Left ventricle myocardium inferior (tissue), 1 donor: Measurements from ENCODE around the gene ARAP3. TPM values are rescaled to one million over a fixed set of nuclear protein-coding genes. Genes with fewer than 3 reads are reported as not detected.

Experiments
- DNase-seq: peaks from one replicate; pipeline ENCODE4 v3.0.0-alpha.2; 2020
- H3K27ac ChIP-seq: fragments of 200-600 bp; replicated peaks from 2 replicates; pipeline ENCODE4 v1.8.0; 2021
- H3K27me3 ChIP-seq: fragments of 200-600 bp; 2 replicates; pipeline ENCODE4 v1.8.0; 2021; ENCODE audit warnings: low read depth
- H3K36me3 ChIP-seq: fragments of 200-600 bp; 2 replicates; pipeline ENCODE4 v1.8.0; 2021
- H3K4me1 ChIP-seq: fragments of 200-600 bp; 2 replicates; pipeline ENCODE4 v1.8.0; 2021
- H3K4me3 ChIP-seq: fragments of 200-600 bp; 2 replicates; pipeline ENCODE4 v1.8.0; 2021; ENCODE audit warnings: mild to moderate bottlenecking, moderate library complexity
- H3K9me3 ChIP-seq: fragments of 200-600 bp; replicated peaks from 2 replicates; pipeline ENCODE4 v1.8.0; 2021
- intact Hi-C: fragments of 100-400 bp; cut with micrococcal nuclease; formaldehyde crosslinking; loops from one replicate; pipeline ENCODE4 v1.11.0; 2022
- total RNA-seq: library from RNA; stranded (reverse); fragmentation: NEBNext Ultra II Directional; extraction: Animal tissue kit (Norgen Biotek cat#: 25700); gene quantifications from one replicate; pipeline ENCODE4 v1.2.1, GENCODE V29; 2021
- TF ChIP-seq, protein P1 (sequence below): fragments of 200-600 bp; IDR thresholded peaks from 2 replicates; pipeline ENCODE4 v1.8.0; 2021; ENCODE audit warnings: antibody characterized with exemption, mild to moderate bottlenecking, borderline replicate concordance
- donor health status: DM: no; HTN: yes; CAD: no; lungs with severe emphysema.

The ARAP3 gene
- total RNA-seq, 1 donor from 2014 or later, result 15.2 TPM

DNA sequence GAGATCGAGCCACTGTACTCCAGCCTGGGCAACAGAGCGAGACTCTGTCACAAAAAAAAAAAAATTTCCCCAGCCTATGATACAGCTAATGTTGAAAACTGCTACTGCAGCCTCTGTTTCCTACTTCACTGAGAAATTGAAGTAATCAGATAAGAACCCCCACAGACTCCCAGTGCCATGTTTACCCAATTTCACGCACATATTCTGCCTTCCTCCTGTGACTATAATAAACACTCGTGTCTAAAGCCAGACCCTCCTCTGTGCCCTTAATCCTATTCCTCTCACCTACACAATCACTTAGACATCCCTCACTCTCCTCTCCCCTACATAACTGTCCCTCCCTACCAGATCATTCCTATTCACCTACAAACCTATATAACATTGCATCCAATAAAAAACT, 6.4 kb downstream of the ARAP3 start:
- H3K36me3 ChIP-seq, result peaks cover 39% of the 10 kb centered on the region
- H3K4me3 ChIP-seq, result no peak overlapping the region
- no peak for DNase-seq
- TF ChIP-seq, protein P1, sequence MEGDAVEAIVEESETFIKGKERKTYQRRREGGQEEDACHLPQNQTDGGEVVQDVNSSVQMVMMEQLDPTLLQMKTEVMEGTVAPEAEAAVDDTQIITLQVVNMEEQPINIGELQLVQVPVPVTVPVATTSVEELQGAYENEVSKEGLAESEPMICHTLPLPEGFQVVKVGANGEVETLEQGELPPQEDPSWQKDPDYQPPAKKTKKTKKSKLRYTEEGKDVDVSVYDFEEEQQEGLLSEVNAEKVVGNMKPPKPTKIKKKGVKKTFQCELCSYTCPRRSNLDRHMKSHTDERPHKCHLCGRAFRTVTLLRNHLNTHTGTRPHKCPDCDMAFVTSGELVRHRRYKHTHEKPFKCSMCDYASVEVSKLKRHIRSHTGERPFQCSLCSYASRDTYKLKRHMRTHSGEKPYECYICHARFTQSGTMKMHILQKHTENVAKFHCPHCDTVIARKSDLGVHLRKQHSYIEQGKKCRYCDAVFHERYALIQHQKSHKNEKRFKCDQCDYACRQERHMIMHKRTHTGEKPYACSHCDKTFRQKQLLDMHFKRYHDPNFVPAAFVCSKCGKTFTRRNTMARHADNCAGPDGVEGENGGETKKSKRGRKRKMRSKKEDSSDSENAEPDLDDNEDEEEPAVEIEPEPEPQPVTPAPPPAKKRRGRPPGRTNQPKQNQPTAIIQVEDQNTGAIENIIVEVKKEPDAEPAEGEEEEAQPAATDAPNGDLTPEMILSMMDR, result no peak
- H3K4me1 ChIP-seq, result peaks cover 51% of the 10 kb centered on the region
- H3K9me3 ChIP-seq, result no peaks in the 10 kb centered on the region
- H3K27ac ChIP-seq, result no peak overlapping the region
- intact Hi-C loops, result no loop called here
- H3K27me3 ChIP-seq, result no peaks in the 10 kb centered on the region

- H3K4me1 ChIP-seq, result peaks cover 42% of the 10 kb centered on the region
- no peak overlapping the region for H3K4me3 ChIP-seq
- TF ChIP-seq, protein P1, result no peak
- intact Hi-C loops, result no loop called here
- H3K27ac ChIP-seq, result peak overlapping the region; percentile 8
- peaks cover 39% of the 10 kb centered on the region for H3K36me3 ChIP-seq
- DNase-seq, result no peak
- H3K27me3 ChIP-seq, result no peaks in the 10 kb centered on the region
- H3K9me3 ChIP-seq, result no peaks in the 10 kb centered on the region
Observed at GRCh38 chr5:141674747-141675146, 7.3 kb downstream of the ARAP3 start.

DNA sequence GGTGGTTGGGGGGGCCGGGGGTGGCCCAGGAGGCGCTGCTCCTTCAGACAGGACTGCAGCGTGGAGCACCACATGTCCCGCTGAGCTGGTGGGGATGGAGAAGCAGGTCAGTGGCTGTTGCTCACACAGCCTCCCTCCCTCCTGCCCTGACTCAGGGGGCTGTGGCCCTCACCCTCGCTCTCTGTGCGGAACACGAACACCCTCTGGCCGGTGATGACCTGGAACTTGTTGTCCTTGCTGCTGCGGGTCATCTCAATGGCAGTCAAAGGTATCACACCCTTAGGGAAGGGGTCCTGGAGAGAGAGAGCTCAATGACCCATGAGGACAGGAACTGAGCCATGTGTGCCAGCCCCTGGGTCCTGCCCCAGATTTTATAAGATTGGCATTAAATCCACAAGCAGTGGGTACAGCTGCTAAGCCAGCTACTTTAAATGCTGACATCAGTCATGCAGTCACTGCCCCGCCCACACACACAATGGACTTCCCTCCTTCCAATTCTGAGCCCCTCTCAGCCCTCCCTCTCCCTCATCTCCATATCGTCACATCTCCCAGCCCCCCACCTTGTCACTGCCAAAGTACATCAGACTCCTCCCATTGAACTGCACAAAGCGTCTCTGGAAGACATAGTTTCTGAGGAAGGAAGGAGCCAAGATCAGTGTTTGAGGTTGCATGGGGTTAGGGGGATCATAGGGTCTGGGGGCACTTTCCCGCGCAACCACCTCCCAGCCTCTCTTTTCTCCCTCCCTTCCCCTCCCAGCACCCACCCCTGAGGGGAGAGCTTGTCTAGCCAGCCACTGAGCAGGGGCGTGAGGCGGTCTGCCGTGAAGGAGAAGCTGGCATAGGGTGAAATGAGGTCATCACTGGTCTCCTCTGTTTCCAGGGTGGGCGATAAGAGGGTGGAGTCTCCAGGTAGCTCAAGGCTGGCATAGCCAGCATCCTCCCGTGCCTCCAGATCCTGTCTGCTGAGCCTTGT, 8.9 kb downstream of the ARAP3 start:
- Histone ChIP-seq H3K36me3 (peaks cover 26% of the 10 kb centered on the region), H3K4me3 (no peak overlapping the region), H3K27me3 (no peaks in the 10 kb centered on the region), H3K27ac (peak overlapping the region; percentile 59), H3K9me3 (no peaks in the 10 kb centered on the region), H3K4me1 (peaks cover 32% of the 10 kb centered on the region)
- no peak for DNase-seq
- intact Hi-C loops, result no loop called here
- TF ChIP-seq, protein P1, result no peak

DNA sequence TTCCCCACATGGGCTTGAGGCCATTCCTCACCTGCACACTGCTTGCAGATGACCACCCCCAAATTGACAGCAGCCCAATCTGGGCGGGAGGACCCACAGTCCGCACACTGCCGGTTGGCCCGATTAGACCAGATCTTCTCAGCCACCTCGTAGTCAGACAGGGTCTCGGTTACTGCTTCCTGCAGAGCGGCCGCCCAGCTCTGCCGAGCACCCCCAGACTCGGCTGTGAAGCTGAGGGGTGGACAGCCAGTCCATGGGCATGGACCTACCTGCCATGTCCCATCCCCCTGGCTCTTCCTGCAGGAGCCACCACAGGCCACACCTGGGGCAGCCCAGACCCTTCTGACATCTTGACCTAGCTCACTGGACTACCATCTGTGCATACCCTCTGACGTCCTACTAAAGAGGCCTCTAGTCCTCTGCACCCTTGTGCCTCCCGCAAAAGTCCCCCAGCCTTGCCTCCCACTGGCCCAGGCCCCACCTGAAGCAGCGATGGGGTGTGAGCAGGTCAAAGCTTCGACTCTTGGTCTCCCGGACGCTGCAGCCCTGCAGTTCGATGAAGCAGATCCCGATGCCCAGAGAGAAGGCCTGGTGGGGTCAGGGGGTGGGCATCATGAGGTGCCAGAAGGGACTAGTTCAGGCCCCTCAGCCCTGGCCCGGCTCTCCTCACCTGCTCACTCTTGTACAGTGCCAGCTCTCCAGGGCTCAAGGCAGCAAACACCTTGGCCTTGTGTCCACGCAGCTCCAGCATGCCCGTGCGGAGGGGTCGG, 9.8 kb downstream of the ARAP3 start:
- intact Hi-C loops, result no loop called here
- Histone ChIP-seq H3K9me3 (no peaks in the 10 kb centered on the region), H3K4me1 (peaks cover 28% of the 10 kb centered on the region), H3K4me3 (no peak overlapping the region), H3K27me3 (no peaks in the 10 kb centered on the region), H3K36me3 (peaks cover 23% of the 10 kb centered on the region), H3K27ac (no peak overlapping the region)
- no peak for DNase-seq
- TF ChIP-seq, protein P1, result no peak

DNA sequence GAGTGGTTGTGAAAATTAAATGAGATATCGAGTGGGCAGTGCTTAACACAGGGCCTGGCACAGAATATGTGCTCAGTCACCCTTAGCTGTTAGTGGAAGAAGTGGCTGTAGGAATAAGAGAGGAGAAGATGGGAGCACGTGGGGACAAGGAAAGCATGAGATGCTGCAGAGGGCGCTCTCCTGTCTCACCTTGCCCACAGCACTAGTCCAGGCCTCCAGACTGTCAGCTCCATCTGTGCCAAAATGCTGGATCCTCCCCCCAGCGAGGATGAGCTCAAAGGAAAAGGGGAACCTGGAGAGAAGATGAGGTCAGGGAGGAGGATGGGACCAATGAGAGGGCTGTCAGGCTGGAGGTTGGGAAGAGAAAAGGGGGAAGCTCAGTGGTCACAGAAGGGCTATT, 12.5 kb downstream of the ARAP3 start:
- H3K27ac ChIP-seq, result no peak overlapping the region
- DNase-seq, result no peak
- H3K36me3 ChIP-seq, result peaks cover 36% of the 10 kb centered on the region
- no peak overlapping the region for H3K4me3 ChIP-seq
- H3K4me1 ChIP-seq, result peaks cover 20% of the 10 kb centered on the region
- H3K27me3 ChIP-seq, result no peaks in the 10 kb centered on the region
- TF ChIP-seq, protein P1, result no peak
- intact Hi-C loops, result no loop called here
- H3K9me3 ChIP-seq, result no peaks in the 10 kb centered on the region
